DND-41 (cell line): ENCODE results near the gene ALG9.

Experiments used
- CTCF ChIP-seq: IDR thresholded peaks from 2 replicates; pipeline ENCODE4 v1.5.1; 2012; ENCODE audit warnings: borderline replicate concordance, low read length, moderate library complexity, mild to moderate bottlenecking; ENCODE audit not compliant: poor library complexity, severe bottlenecking; ENCODE audit errors: extremely low read depth
- EZH2 ChIP-seq: IDR thresholded peaks from 3 replicates; pipeline ENCODE4 v1.6.1; 2012; ENCODE audit warnings: borderline replicate concordance, low read depth, mild to moderate bottlenecking, moderate library complexity, low read length, inconsistent platforms; ENCODE audit not compliant: severe bottlenecking

GRCh38 chr11:111841370-111842053, 29.9 kb downstream of the ALG9 start:
- TF ChIP-seq CTCF (peak; percentile 95), EZH2 (no peak)
